ENCODE results near the gene RNASE4. TPM values are rescaled to one million over a fixed set of nuclear protein-coding genes. Genes with fewer than 3 reads are reported as not detected.

RNASE4 gene
- total and polyA plus RNA-seq, 2 experiments from 2014 or later = 0.29 to 2.0 TPM

DNA sequence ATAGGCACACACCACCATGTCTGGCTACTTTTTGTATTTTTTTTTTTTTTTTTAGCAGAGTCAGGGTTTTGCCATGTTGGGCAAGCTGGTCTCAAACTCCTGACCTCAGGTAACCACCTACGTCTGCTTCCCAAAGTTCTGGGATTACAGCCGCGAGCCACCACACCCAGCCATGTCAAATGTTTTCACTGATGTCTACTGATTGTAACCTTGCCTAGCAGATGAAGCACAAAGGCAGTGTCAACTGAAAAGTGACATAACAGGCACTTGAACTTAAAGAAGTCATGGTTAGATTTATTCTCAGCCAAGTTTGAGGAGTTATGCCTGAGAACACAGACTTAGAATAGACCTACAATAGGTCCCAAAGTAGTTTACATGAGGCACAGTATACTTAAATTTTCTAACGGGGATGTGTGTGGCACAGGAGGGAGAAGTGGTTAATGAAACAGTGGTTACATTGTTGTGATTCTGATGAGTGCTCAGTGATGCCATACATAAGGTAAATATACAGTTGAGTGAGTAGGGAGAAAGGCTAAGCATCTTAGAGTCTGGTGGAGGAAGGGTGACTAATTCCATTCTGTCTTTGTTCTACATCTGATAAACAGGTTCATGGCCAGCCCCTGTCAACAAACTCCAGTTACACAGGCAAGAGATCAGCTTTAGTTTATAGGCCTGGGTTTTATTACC lies 12.6 kb upstream of the RNASE4 start:
- H3K4me1 Mint-ChIP-seq = peaks cover 10% of the 10 kb centered on the region; the same call in 2 of the 3 replicates
- no peak overlapping the region for H3K4me3 Mint-ChIP-seq
- ATAC-seq = no peak

More for the DNA sequence above, 12.6 kb upstream of the RNASE4 start:
- Histone ChIP-seq H2AFZ (0 out of 2 replicates have a peak overlapping the region, but pooled peaks have one; percentile 5), H3K79me2 (replicated peaks; ENCODE audit: insufficient read depth) (no peaks in the 10 kb centered on the region), H3K9me2 (ENCODE audit: insufficient read depth) (peaks cover 7% of the 10 kb centered on the region; the same call in 1 of the 2 replicates), H3K4me2 (no peak overlapping the region), H3K27me3 (ENCODE audit: insufficient read depth) (no peaks in the 10 kb centered on the region), H3F3A (replicated peaks; ENCODE audit: low read depth) (no peaks in the 10 kb centered on the region), H3K4me3 (no peak overlapping the region), H3K27ac (ENCODE audit: low read depth) (no peak overlapping the region), H3K36me3 (ENCODE audit: insufficient read depth) (no peaks in the 10 kb centered on the region), H4K20me1 (replicated peaks; ENCODE audit: insufficient read depth) (no peaks in the 10 kb centered on the region), H3K4me1 (ENCODE audit: insufficient read depth) (peaks cover 10% of the 10 kb centered on the region)
- DNase-seq (ENCODE audit: low spot score) = no peak
- Mint-ChIP-seq H3K27me3 (ENCODE audit: insufficient read depth, low read depth, poor library complexity) (peaks cover 7% of the 10 kb centered on the region), H3K27ac (no peak overlapping the region), H3K9me3 (peaks cover 5% of the 10 kb centered on the region; the same call in 2 of the 3 replicates), H3K36me3 (ENCODE audit: low read depth) (no peaks in the 10 kb centered on the region)
- TF ChIP-seq, protein P1, sequence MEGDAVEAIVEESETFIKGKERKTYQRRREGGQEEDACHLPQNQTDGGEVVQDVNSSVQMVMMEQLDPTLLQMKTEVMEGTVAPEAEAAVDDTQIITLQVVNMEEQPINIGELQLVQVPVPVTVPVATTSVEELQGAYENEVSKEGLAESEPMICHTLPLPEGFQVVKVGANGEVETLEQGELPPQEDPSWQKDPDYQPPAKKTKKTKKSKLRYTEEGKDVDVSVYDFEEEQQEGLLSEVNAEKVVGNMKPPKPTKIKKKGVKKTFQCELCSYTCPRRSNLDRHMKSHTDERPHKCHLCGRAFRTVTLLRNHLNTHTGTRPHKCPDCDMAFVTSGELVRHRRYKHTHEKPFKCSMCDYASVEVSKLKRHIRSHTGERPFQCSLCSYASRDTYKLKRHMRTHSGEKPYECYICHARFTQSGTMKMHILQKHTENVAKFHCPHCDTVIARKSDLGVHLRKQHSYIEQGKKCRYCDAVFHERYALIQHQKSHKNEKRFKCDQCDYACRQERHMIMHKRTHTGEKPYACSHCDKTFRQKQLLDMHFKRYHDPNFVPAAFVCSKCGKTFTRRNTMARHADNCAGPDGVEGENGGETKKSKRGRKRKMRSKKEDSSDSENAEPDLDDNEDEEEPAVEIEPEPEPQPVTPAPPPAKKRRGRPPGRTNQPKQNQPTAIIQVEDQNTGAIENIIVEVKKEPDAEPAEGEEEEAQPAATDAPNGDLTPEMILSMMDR (conservative IDR thresholded peaks at IDR 0.05; ENCODE audit: low read depth in 2 of 2) = no peak
- TF ChIP-seq, protein P2, sequence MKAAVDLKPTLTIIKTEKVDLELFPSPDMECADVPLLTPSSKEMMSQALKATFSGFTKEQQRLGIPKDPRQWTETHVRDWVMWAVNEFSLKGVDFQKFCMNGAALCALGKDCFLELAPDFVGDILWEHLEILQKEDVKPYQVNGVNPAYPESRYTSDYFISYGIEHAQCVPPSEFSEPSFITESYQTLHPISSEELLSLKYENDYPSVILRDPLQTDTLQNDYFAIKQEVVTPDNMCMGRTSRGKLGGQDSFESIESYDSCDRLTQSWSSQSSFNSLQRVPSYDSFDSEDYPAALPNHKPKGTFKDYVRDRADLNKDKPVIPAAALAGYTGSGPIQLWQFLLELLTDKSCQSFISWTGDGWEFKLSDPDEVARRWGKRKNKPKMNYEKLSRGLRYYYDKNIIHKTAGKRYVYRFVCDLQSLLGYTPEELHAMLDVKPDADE (IDR thresholded peaks at IDR 0.05) = no peak
- TF ChIP-seq ZNF331 (CRISPR knock-in tag; IDR thresholded peaks at IDR 0.05; ENCODE audit: low read depth) (no peak), EZH2 (IDR thresholded peaks at IDR 0.05; ENCODE audit: low read depth, unreplicated experiment) (no peak), ZNF114 (CRISPR knock-in tag; IDR thresholded peaks at IDR 0.05) (no peak), CREB1 (CRISPR knock-in tag; IDR thresholded peaks at IDR 0.05; ENCODE audit: low read depth) (no peak), NANOG (IDR thresholded peaks at IDR 0.05; ENCODE audit: borderline replicate concordance) (no peak), JUNB (IDR thresholded peaks at IDR 0.05; ENCODE audit: unreplicated experiment) (no peak), STAT1 (IDR thresholded peaks at IDR 0.05; ENCODE audit: unreplicated experiment) (no peak), POLR2AphosphoS5 (IDR thresholded peaks at IDR 0.05; ENCODE audit: low read depth) (no peak), EZH2phosphoT487 (IDR thresholded peaks at IDR 0.05; ENCODE audit: unreplicated experiment) (no peak)
- TF ChIP-seq, protein P3, sequence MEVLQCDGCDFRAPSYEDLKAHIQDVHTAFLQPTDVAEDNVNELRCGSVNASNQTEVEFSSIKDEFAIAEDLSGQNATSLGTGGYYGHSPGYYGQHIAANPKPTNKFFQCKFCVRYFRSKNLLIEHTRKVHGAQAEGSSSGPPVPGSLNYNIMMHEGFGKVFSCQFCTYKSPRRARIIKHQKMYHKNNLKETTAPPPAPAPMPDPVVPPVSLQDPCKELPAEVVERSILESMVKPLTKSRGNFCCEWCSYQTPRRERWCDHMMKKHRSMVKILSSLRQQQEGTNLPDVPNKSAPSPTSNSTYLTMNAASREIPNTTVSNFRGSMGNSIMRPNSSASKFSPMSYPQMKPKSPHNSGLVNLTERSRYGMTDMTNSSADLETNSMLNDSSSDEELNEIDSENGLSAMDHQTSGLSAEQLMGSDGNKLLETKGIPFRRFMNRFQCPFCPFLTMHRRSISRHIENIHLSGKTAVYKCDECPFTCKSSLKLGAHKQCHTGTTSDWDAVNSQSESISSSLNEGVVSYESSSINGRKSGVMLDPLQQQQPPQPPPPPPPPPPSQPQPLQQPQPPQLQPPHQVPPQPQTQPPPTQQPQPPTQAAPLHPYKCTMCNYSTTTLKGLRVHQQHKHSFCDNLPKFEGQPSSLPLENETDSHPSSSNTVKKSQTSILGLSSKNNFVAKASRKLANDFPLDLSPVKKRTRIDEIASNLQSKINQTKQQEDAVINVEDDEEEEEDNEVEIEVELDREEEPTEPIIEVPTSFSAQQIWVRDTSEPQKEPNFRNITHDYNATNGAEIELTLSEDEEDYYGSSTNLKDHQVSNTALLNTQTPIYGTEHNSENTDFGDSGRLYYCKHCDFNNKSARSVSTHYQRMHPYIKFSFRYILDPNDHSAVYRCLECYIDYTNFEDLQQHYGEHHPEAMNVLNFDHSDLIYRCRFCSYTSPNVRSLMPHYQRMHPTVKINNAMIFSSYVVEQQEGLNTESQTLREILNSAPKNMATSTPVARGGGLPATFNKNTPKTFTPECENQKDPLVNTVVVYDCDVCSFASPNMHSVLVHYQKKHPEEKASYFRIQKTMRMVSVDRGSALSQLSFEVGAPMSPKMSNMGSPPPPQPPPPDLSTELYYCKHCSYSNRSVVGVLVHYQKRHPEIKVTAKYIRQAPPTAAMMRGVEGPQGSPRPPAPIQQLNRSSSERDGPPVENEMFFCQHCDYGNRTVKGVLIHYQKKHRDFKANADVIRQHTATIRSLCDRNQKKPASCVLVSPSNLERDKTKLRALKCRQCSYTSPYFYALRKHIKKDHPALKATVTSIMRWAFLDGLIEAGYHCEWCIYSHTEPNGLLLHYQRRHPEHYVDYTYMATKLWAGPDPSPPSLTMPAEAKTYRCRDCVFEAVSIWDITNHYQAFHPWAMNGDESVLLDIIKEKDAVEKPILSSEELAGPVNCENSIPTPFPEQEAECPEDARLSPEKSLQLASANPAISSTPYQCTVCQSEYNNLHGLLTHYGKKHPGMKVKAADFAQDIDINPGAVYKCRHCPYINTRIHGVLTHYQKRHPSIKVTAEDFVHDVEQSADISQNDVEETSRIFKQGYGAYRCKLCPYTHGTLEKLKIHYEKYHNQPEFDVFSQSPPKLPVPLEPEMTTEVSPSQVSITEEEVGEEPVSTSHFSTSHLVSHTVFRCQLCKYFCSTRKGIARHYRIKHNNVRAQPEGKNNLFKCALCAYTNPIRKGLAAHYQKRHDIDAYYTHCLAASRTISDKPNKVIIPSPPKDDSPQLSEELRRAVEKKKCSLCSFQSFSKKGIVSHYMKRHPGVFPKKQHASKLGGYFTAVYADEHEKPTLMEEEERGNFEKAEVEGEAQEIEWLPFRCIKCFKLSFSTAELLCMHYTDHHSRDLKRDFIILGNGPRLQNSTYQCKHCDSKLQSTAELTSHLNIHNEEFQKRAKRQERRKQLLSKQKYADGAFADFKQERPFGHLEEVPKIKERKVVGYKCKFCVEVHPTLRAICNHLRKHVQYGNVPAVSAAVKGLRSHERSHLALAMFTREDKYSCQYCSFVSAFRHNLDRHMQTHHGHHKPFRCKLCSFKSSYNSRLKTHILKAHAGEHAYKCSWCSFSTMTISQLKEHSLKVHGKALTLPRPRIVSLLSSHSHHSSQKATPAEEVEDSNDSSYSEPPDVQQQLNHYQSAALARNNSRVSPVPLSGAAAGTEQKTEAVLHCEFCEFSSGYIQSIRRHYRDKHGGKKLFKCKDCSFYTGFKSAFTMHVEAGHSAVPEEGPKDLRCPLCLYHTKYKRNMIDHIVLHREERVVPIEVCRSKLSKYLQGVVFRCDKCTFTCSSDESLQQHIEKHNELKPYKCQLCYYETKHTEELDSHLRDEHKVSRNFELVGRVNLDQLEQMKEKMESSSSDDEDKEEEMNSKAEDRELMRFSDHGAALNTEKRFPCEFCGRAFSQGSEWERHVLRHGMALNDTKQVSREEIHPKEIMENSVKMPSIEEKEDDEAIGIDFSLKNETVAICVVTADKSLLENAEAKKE (CRISPR knock-in tag; IDR thresholded peaks at IDR 0.05) = no peak
- TF ChIP-seq, protein P4, sequence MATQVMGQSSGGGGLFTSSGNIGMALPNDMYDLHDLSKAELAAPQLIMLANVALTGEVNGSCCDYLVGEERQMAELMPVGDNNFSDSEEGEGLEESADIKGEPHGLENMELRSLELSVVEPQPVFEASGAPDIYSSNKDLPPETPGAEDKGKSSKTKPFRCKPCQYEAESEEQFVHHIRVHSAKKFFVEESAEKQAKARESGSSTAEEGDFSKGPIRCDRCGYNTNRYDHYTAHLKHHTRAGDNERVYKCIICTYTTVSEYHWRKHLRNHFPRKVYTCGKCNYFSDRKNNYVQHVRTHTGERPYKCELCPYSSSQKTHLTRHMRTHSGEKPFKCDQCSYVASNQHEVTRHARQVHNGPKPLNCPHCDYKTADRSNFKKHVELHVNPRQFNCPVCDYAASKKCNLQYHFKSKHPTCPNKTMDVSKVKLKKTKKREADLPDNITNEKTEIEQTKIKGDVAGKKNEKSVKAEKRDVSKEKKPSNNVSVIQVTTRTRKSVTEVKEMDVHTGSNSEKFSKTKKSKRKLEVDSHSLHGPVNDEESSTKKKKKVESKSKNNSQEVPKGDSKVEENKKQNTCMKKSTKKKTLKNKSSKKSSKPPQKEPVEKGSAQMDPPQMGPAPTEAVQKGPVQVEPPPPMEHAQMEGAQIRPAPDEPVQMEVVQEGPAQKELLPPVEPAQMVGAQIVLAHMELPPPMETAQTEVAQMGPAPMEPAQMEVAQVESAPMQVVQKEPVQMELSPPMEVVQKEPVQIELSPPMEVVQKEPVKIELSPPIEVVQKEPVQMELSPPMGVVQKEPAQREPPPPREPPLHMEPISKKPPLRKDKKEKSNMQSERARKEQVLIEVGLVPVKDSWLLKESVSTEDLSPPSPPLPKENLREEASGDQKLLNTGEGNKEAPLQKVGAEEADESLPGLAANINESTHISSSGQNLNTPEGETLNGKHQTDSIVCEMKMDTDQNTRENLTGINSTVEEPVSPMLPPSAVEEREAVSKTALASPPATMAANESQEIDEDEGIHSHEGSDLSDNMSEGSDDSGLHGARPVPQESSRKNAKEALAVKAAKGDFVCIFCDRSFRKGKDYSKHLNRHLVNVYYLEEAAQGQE (IDR thresholded peaks at IDR 0.05; ENCODE audit: unreplicated experiment) = no peak
